ENCODE data around the gene TRIM60.

DNA sequence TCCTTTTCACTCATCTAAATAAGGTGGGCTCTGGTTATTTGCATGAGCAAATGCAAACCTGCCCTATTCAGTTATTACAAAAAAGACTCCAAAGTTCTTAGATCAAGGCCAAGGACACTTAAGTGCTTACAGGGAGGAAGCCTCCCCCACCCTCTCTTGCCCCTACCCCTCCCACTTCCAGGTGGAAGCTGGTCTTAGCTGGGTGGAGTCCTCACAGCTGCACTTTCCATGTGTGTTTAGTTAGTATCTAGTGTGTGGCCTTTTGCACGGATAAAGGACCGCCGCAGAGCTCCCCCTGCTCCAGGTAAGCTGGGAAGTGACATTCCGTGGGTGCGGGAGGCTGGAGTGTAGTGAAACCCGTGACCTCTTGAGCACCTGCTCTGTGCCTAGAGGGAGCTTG, 21.8 kb downstream of the TRIM60 start, which contains the start of gene TRIM75:
- TF ChIP-seq, protein P1, sequence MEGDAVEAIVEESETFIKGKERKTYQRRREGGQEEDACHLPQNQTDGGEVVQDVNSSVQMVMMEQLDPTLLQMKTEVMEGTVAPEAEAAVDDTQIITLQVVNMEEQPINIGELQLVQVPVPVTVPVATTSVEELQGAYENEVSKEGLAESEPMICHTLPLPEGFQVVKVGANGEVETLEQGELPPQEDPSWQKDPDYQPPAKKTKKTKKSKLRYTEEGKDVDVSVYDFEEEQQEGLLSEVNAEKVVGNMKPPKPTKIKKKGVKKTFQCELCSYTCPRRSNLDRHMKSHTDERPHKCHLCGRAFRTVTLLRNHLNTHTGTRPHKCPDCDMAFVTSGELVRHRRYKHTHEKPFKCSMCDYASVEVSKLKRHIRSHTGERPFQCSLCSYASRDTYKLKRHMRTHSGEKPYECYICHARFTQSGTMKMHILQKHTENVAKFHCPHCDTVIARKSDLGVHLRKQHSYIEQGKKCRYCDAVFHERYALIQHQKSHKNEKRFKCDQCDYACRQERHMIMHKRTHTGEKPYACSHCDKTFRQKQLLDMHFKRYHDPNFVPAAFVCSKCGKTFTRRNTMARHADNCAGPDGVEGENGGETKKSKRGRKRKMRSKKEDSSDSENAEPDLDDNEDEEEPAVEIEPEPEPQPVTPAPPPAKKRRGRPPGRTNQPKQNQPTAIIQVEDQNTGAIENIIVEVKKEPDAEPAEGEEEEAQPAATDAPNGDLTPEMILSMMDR (conservative IDR thresholded peaks at IDR 0.05; ENCODE audit: low read depth in 2 of 2), result no peak
- TF ChIP-seq JUNB (IDR thresholded peaks at IDR 0.05; ENCODE audit: unreplicated experiment) (no peak), POLR2AphosphoS5 (IDR thresholded peaks at IDR 0.05; ENCODE audit: low read depth) (no peak), EZH2 (IDR thresholded peaks at IDR 0.05; ENCODE audit: low read depth, unreplicated experiment) (no peak), ZNF331 (CRISPR knock-in tag; IDR thresholded peaks at IDR 0.05; ENCODE audit: low read depth) (no peak), CREB1 (CRISPR knock-in tag; IDR thresholded peaks at IDR 0.05; ENCODE audit: low read depth) (no peak)
- TF ChIP-seq, protein P2, sequence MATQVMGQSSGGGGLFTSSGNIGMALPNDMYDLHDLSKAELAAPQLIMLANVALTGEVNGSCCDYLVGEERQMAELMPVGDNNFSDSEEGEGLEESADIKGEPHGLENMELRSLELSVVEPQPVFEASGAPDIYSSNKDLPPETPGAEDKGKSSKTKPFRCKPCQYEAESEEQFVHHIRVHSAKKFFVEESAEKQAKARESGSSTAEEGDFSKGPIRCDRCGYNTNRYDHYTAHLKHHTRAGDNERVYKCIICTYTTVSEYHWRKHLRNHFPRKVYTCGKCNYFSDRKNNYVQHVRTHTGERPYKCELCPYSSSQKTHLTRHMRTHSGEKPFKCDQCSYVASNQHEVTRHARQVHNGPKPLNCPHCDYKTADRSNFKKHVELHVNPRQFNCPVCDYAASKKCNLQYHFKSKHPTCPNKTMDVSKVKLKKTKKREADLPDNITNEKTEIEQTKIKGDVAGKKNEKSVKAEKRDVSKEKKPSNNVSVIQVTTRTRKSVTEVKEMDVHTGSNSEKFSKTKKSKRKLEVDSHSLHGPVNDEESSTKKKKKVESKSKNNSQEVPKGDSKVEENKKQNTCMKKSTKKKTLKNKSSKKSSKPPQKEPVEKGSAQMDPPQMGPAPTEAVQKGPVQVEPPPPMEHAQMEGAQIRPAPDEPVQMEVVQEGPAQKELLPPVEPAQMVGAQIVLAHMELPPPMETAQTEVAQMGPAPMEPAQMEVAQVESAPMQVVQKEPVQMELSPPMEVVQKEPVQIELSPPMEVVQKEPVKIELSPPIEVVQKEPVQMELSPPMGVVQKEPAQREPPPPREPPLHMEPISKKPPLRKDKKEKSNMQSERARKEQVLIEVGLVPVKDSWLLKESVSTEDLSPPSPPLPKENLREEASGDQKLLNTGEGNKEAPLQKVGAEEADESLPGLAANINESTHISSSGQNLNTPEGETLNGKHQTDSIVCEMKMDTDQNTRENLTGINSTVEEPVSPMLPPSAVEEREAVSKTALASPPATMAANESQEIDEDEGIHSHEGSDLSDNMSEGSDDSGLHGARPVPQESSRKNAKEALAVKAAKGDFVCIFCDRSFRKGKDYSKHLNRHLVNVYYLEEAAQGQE (IDR thresholded peaks at IDR 0.05; ENCODE audit: unreplicated experiment), result no peak
